IMR-90 (cell line): Measurements from ENCODE around the gene NANOS3. TPM values are rescaled to one million over a fixed set of nuclear protein-coding genes. Genes with fewer than 3 reads are reported as not detected.

ENCODE experiments used
- ATAC-seq: fragments of 200-7000 bp; cut with Tn5 transposase; 2 replicates; pipeline ENCODE4 v1.9.1; 2020; ENCODE audit warnings: low read depth, mild to moderate bottlenecking, moderate library complexity
- BruUV-seq: library from RNA; stranded (reverse); fragments of 400-500 nt; replicated peaks from 2 replicates; lab custom pipeline; 2021; lab: Mats Ljungman, UMichigan
- CTCF ChIA-PET: fragments of 300-600 bp; formaldehyde crosslinking; extraction: SDS; loops from one replicate; lab custom pipeline; 2021; ENCODE audit warnings: antibody characterized with exemption; lab: Yijun Ruan, JAX
- POLR2A ChIA-PET: fragments of 300-600 bp; sonication (Branson Sonifier 250); formaldehyde crosslinking; loops from one replicate; lab custom pipeline; 2022; ENCODE audit warnings: antibody characterized with exemption; ENCODE audit not compliant: unreplicated experiment; lab: Charles Lee
- DNase-seq: peaks from one replicate; pipeline ENCODE4 v3.0.0; 2013
- H2AFZ ChIP-seq: replicated peaks from 2 replicates; pipeline ENCODE3; 2013; ENCODE audit warnings: low read length, mild to moderate bottlenecking; ENCODE audit not compliant: poor library complexity
- H2AK5ac ChIP-seq: 2 replicates; pipeline ENCODE4 v1.6.1; 2013; ENCODE audit warnings: low read depth, low read length, inconsistent platforms
- H2AK9ac ChIP-seq: replicated peaks from 2 replicates; pipeline ENCODE3; 2013; ENCODE audit warnings: mild to moderate bottlenecking, low read depth, low read length, moderate library complexity; ENCODE audit not compliant: poor library complexity
- H2BK120ac ChIP-seq: 2 replicates; pipeline ENCODE4 v1.6.1; 2013; ENCODE audit warnings: low read depth, low read length, inconsistent platforms
- H2BK15ac ChIP-seq: 3 replicates; pipeline ENCODE4 v1.6.1; 2013; ENCODE audit warnings: low read depth, low read length, inconsistent platforms
- H2BK20ac ChIP-seq: 2 replicates; pipeline ENCODE4 v1.6.1; 2013; ENCODE audit warnings: low read depth, mild to moderate bottlenecking, inconsistent platforms, low read length, moderate library complexity
- H2BK5ac ChIP-seq: 2 replicates; pipeline ENCODE4 v1.6.1; 2013; ENCODE audit warnings: mild to moderate bottlenecking, low read depth, low read length, inconsistent platforms; ENCODE audit not compliant: poor library complexity, severe bottlenecking
- H3K14ac ChIP-seq: replicated peaks from 2 replicates; pipeline ENCODE4 v1.6.1; 2013; ENCODE audit warnings: low read depth, low read length, inconsistent platforms
- H3K18ac ChIP-seq: 2 replicates; pipeline ENCODE4 v1.6.1; 2013; ENCODE audit warnings: low read depth, low read length, control low read depth
- H3K23ac ChIP-seq: 2 replicates; pipeline ENCODE4 v1.6.1; 2013; ENCODE audit warnings: low read depth, low read length, inconsistent platforms
- H3K27ac ChIP-seq: 2 replicates; pipeline ENCODE4 v1.5.1; 2013; ENCODE audit warnings: mild to moderate bottlenecking, control low read depth, low read length; ENCODE audit not compliant: insufficient read depth
- H3K27me3 ChIP-seq: 2 replicates; pipeline ENCODE4 v1.6.1; 2013; ENCODE audit warnings: low read length; ENCODE audit not compliant: control insufficient read depth, insufficient read depth
- H3K36me3 ChIP-seq: 2 replicates; pipeline ENCODE4 v1.6.1; 2013; ENCODE audit warnings: low read length, mixed read lengths; ENCODE audit not compliant: control insufficient read depth, insufficient read depth
- H3K4ac ChIP-seq: 2 replicates; pipeline ENCODE4 v1.6.1; 2013; ENCODE audit warnings: low read depth, low read length, inconsistent platforms
- H3K4me1 ChIP-seq: 2 replicates; pipeline ENCODE4 v1.6.1; 2013; ENCODE audit warnings: low read length, mixed read lengths; ENCODE audit not compliant: control insufficient read depth, insufficient read depth
- H3K4me2 ChIP-seq: 2 replicates; pipeline ENCODE4 v1.6.1; 2013; ENCODE audit warnings: low read depth, mild to moderate bottlenecking, control low read depth, low read length, moderate library complexity
- H3K4me3 ChIP-seq: 2 replicates; pipeline ENCODE4 v1.5.1; 2013; ENCODE audit warnings: low read depth, mild to moderate bottlenecking, control low read depth, low read length, moderate library complexity; ENCODE audit not compliant: insufficient read depth
- H3K56ac ChIP-seq: 2 replicates; pipeline ENCODE4 v1.6.1; 2013; ENCODE audit warnings: low read length, inconsistent platforms; ENCODE audit not compliant: insufficient read depth; ENCODE audit errors: extremely low read depth
- H3K79me1 ChIP-seq, 2 experiments: 2 replicates each; pipeline ENCODE4 v1.6.1; 2013; ENCODE audit warnings: low read length in 2 of 2, inconsistent platforms in 1 of 2, low read depth in 1 of 2
- H3K9ac ChIP-seq: 2 replicates; pipeline ENCODE4 v1.6.1; 2013; ENCODE audit warnings: low read depth, low read length, control low read depth
- H3K9me1 ChIP-seq: 2 replicates; pipeline ENCODE4 v1.6.1; 2013; ENCODE audit warnings: low read length, inconsistent platforms; ENCODE audit not compliant: insufficient read depth
- H3K9me3 ChIP-seq: 2 replicates; pipeline ENCODE4 v1.6.1; 2013; ENCODE audit warnings: low read length; ENCODE audit not compliant: control insufficient read depth, insufficient read depth
- H4K20me1 ChIP-seq: 2 replicates; pipeline ENCODE4 v1.6.1; 2013; ENCODE audit warnings: low read length, inconsistent platforms; ENCODE audit not compliant: insufficient read depth
- H4K5ac ChIP-seq: 2 replicates; pipeline ENCODE4 v1.6.1; 2013; ENCODE audit warnings: mild to moderate bottlenecking, low read depth, low read length, control low read depth
- H4K8ac ChIP-seq, 2 experiments: 2 replicates each; pipeline ENCODE4 v1.6.1; 2013; ENCODE audit warnings: low read depth in 2 of 2, low read length in 2 of 2, control low read depth in 1 of 2, inconsistent platforms in 1 of 2
- H4K91ac ChIP-seq: 2 replicates; pipeline ENCODE4 v1.6.1; 2013; ENCODE audit warnings: low read depth, low read length, inconsistent platforms; ENCODE audit not compliant: insufficient read depth
- MAFK ChIP-seq: IDR thresholded peaks from 2 replicates; pipeline ENCODE4 v1.6.1; 2012; ENCODE audit warnings: low read depth, low read length, improper control_type of control experiment
- RAD21 ChIP-seq: IDR thresholded peaks from 2 replicates; pipeline ENCODE4 v1.6.1; 2012; ENCODE audit warnings: low read length, improper control_type of control experiment
- WGBS, 2 experiments: methylation state at CpG; one replicate each; pipeline versions ENCODE4 v1.1.5 to v1.1.7; 2013; ENCODE audit warnings: missing lambda C conversion rate in 2 of 2; ENCODE audit not compliant: insufficient read length in 1 of 2; ENCODE audit errors: extremely low coverage in 2 of 2; 5-methylcytosine and 5-hydroxymethylcytosine counted together
- dilution Hi-C: fragments of 300-500 bp; cut with HindIII; formaldehyde crosslinking; loops from one replicate; pipeline ENCODE4 v1.14.3; 2018; ENCODE audit warnings: low sequenced_read_pairs; ENCODE audit not compliant: unreplicated experiment
- in situ Hi-C: fragments of 300-500 bp; cut with MboI; formaldehyde crosslinking; loops from 3 replicates; pipeline ENCODE4 v1.14.3; 2019; ENCODE audit warnings: low sequenced_read_pairs, inconsistent platforms, mixed read lengths
- intact Hi-C: fragments of 100-400 bp; cut with micrococcal nuclease; formaldehyde crosslinking; loops from 2 replicates; pipeline ENCODE4 v1.10.0; 2022
- polyA plus RNA-seq, 3 experiments: library from polyadenylated mRNA; depleted of rRNA; stranded (reverse); fragments of >200 nt; gene quantifications; 2 replicates each; pipeline ENCODE4 v1.2.3, GENCODE V29; 2012; ENCODE audit warnings: low replicate concordance in 1 of 3
- total RNA-seq: library from RNA; depleted of rRNA; stranded (reverse); fragments of >200 nt; gene quantifications from 2 replicates; pipeline ENCODE4 v1.2.3, GENCODE V29; 2012
- TF ChIP-seq, protein P1 (sequence below): conservative IDR thresholded peaks from 2 replicates; pipeline ENCODE4 v1.5.1; 2012; ENCODE audit warnings: mild to moderate bottlenecking, low read depth, low read length, improper control_type of control experiment

The NANOS3 gene
- total and polyA plus RNA-seq, 2 of the 4 experiments (the other 2 are of a cell fraction), result 0.63 TPM; not detected in 1

DNA sequence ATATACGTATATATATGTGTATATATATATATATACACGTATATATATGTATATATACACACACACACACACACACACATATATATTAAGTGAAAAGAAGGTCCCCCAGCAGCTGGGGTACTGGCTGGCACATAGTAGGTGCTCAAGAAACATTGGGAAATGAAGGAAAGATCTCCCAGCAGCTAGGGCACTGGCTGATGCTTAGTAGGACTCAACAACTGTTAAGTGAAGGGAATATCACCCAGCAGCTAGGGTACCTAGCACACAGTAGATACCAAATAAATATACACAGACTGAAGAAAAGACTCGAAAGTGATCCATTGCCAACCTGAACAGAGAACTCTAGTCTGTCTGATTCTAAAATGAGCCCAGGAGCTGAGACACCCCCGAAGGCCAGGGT lies 49.1 kb downstream of the NANOS3 start:
- H2BK20ac ChIP-seq, result no peak overlapping the region
- H4K5ac ChIP-seq, result no peak overlapping the region
- TF ChIP-seq, protein P1, sequence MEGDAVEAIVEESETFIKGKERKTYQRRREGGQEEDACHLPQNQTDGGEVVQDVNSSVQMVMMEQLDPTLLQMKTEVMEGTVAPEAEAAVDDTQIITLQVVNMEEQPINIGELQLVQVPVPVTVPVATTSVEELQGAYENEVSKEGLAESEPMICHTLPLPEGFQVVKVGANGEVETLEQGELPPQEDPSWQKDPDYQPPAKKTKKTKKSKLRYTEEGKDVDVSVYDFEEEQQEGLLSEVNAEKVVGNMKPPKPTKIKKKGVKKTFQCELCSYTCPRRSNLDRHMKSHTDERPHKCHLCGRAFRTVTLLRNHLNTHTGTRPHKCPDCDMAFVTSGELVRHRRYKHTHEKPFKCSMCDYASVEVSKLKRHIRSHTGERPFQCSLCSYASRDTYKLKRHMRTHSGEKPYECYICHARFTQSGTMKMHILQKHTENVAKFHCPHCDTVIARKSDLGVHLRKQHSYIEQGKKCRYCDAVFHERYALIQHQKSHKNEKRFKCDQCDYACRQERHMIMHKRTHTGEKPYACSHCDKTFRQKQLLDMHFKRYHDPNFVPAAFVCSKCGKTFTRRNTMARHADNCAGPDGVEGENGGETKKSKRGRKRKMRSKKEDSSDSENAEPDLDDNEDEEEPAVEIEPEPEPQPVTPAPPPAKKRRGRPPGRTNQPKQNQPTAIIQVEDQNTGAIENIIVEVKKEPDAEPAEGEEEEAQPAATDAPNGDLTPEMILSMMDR, result no peak
- no peak for TF ChIP-seq RAD21
- TF ChIP-seq MAFK, result no peak
- H2AFZ ChIP-seq, result no peak overlapping the region
- H3K4me3 ChIP-seq, result no peak overlapping the region
- intact Hi-C loops, result no loop called here
- no peak overlapping the region for H3K14ac ChIP-seq
- no peaks in the 10 kb centered on the region for H3K4me1 ChIP-seq
- ATAC-seq (no peak), DNase-seq (no peak)
- H3K9me1 ChIP-seq, result no peaks in the 10 kb centered on the region
- no peak overlapping the region for H2BK120ac ChIP-seq
- no peaks in the 10 kb centered on the region for H3K27me3 ChIP-seq
- H2BK5ac ChIP-seq, result no peak overlapping the region
- H3K36me3 ChIP-seq, result peaks cover 51% of the 10 kb centered on the region
- H3K9ac ChIP-seq, result no peak overlapping the region
- no peaks in the 10 kb centered on the region for H3K79me1 ChIP-seq
- CTCF ChIA-PET, result no interaction called here
- H4K8ac ChIP-seq, result no peak overlapping the region
- H3K4ac ChIP-seq, result no peak overlapping the region
- no peak overlapping the region for H2AK5ac ChIP-seq
- no peak overlapping the region for H2AK9ac ChIP-seq
- no TSS peak for BruUV-seq
- no peaks in the 10 kb centered on the region for H3K9me3 ChIP-seq
- H4K91ac ChIP-seq, result no peak overlapping the region
- no peak overlapping the region for H3K56ac ChIP-seq
- no peaks in the 10 kb centered on the region for H4K20me1 ChIP-seq
- no peak overlapping the region for H2BK15ac ChIP-seq
- H3K23ac ChIP-seq, result no peak overlapping the region
- no peak overlapping the region for H3K27ac ChIP-seq
- H3K18ac ChIP-seq, result no peak overlapping the region
- in situ Hi-C loops, result no loop called here
- dilution Hi-C loops, result no loop called here
- POLR2A ChIA-PET, result no interaction called here
- WGBS, 2 experiments, result no CpG with 5 or more reads among the region's 4 CpGs
- H3K4me2 ChIP-seq, result no peak overlapping the region
